Epithelial cell of proximal tubule (primary cell): Measurements from ENCODE around the gene SH3GL2. TPM values are rescaled to one million over a fixed set of nuclear protein-coding genes. Genes with fewer than 3 reads are reported as not detected.

Source experiments
- DNase-seq: peaks from one replicate; pipeline ENCODE4 v3.0.0-alpha.2; 2011; ENCODE audit warnings: low read depth
- H3K4me3 ChIP-seq: 2 replicates; pipeline ENCODE4 v1.5.1; 2011; ENCODE audit warnings: low read depth, mild to moderate bottlenecking, low read length
- CTCF ChIP-seq: conservative IDR thresholded peaks from 2 replicates; pipeline ENCODE4 v1.5.1; 2012; ENCODE audit warnings: low read depth, mild to moderate bottlenecking, low read length
- total RNA-seq: library from RNA; depleted of rRNA; stranded (reverse); fragments of >200 nt; gene quantifications from 2 replicates; pipeline ENCODE4 v1.2.3, GENCODE V29; 2015

Gene SH3GL2
- total RNA-seq, 1 donor from 2014 or later = 3.4 TPM

DNA sequence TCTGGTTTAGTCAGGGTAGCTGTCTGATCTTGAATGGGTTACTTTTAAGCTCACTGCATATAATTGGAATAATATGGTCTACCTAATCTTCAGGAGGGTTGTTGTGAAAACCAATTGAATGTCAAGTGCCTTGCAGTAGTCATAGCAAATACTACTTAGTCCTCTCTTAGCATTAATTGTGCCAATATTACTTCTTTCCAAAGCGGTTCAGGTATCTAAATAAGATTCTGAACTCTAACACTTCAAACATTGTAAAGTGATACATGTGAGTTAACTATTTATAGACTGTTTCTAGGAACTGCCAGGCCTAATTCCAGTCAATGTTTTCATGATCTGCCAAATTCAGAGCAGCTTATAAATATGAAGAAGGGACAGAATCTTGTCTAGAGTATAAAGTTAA lies 140.2 kb downstream of the SH3GL2 start:
- no peak overlapping the region for H3K4me3 ChIP-seq
- no peak for DNase-seq
- TF ChIP-seq CTCF = no peak

DNA sequence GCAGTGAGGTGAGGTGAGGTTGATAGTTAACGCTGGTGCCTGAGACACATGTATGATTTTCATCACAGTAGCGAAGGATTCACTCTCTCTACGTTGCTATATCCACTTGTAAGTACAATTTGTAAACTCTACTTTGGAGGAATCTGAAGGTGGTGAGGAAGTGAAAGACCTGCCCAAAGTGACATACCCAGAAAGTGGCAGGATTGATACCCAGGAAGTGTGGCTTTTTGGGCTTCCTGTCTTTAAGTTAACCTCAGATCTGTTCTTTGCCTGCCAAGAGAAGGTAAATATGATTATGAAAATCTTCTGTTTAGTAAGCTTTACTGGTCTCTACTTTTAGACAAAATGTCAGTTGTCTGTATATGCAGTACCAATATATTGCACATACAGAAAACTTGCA lies 143.1 kb downstream of the SH3GL2 start:
- no peak for TF ChIP-seq CTCF
- no peak overlapping the region for H3K4me3 ChIP-seq
- DNase-seq = no peak

- no peak overlapping the region for H3K4me3 ChIP-seq
- no peak for TF ChIP-seq CTCF
- DNase-seq = no peak
These were observed 144.8 kb downstream of the SH3GL2 start for GRCh38 chr9:17723656-17724055.

DNA sequence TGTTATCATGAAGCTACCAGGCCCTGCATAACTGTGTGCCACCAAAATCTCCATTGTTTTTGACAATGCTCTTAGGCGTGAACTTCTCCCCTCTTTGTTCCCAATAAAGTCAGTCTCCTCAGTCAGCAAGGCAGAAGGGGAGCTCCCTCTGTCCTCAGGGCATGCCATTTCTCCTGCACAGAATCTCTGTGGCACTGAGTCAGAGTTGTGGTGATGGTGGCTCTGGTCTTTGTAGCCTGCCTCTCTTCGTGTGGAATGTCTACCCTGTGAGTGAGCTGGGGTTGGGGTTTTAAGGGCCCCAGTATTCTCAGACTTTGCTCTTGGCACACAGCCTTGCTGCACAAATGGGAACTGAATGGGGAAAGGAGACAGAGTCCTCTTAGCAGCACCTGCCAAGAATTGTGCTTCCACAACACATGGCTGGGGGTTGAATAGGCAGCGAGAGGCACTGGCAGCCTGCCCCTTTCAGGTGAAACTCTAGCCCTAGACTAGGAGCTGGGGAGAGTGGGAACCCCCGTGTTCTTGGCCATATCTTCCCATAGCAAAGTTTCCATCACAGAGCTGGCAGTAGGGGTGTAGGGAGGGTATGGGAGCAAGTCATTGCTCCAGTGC lies 146.6 kb downstream of the SH3GL2 start:
- no peak for DNase-seq
- TF ChIP-seq CTCF = no peak
- no peak overlapping the region for H3K4me3 ChIP-seq

DNA sequence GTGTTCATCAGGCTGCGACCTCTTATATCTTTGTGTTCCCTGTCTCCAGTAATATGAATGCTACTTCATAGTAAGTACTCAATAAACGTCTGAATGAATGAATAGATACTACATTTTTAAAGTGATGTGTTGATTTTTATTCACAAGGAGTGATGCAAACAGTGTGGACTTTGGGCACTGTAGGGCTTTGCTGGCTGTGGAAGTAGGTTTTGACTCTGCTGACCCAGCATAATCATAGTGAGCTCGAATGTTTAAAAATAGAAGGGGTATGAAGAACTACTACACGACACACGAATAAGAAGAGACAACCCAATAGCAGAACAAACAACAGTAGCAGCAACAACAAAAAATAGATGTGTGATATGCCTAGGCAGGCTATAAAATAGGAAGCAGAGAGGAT lies 147.4 kb downstream of the SH3GL2 start:
- no peak overlapping the region for H3K4me3 ChIP-seq
- no peak for DNase-seq
- TF ChIP-seq CTCF = no peak

DNA sequence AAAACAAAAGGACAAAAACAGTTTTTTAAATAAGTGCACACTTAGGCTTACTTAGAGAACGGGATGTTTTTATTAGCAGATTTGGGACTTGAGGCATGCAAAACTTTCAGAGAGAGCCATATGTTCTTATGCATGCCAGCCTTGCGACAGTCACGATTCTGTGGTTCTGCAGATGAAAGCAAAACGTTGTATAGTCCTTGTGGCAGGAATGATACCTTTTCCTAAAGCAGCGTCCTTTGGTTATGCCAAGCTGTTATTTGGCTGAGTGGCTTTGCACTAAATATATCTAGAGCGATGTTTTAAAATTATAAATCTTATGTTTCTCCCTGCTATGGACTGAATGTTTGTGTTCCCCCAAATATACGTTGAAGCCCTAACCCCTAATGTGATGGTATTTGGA lies 152.0 kb downstream of the SH3GL2 start:
- no peak for DNase-seq
- no peak for TF ChIP-seq CTCF
- no peak overlapping the region for H3K4me3 ChIP-seq

DNA sequence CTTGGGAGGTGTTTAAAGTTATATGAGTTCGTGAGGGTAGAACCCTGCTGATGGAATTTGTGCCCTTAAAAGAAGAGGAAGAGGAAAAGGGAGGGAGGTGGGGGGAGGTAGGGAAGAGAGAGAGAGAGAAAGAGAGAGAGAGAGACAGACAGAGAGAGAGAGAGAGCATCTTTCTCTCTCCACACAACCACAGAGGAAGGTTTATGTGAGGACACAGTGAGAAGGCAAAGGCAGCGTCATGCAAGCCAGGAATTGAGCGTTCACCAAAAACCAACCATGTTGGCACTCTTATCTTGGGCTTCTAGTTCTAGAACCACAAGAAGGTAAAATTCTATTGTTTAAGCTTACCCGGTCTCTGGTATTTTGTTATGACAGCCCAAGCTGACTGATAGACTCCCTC lies 152.4 kb downstream of the SH3GL2 start:
- TF ChIP-seq CTCF = no peak
- no peak for DNase-seq
- H3K4me3 ChIP-seq = no peak overlapping the region
